Measurements from ENCODE around the gene B4GALT7.

B4GALT7 gene

DNA sequence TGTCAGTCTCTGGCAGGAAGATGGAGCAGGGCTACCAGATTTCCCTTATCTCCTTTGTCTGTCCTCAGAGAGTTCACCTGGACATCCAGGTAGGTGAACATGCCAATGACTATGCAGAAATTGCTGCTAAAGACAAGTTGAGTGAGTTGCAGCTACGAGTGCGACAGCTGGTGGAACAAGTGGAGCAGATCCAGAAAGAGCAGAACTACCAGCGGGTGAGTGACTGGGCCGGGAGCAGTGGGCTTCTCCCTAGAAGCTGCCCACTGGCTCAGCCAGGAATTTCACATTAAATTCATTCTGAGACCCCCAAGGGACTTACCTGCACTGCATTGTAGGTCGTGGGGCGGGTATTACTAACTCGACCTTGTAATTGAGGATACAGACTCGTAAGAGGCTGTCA lies 5.9 kb upstream of the B4GALT7 start:
- DNase-seq (ENCODE audit: extremely low read depth, low read depth) = no peak
- TF ChIP-seq, protein P1, sequence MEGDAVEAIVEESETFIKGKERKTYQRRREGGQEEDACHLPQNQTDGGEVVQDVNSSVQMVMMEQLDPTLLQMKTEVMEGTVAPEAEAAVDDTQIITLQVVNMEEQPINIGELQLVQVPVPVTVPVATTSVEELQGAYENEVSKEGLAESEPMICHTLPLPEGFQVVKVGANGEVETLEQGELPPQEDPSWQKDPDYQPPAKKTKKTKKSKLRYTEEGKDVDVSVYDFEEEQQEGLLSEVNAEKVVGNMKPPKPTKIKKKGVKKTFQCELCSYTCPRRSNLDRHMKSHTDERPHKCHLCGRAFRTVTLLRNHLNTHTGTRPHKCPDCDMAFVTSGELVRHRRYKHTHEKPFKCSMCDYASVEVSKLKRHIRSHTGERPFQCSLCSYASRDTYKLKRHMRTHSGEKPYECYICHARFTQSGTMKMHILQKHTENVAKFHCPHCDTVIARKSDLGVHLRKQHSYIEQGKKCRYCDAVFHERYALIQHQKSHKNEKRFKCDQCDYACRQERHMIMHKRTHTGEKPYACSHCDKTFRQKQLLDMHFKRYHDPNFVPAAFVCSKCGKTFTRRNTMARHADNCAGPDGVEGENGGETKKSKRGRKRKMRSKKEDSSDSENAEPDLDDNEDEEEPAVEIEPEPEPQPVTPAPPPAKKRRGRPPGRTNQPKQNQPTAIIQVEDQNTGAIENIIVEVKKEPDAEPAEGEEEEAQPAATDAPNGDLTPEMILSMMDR (IDR thresholded peaks at IDR 0.05; ENCODE audit: low read depth, low read length) = no peak

DNA sequence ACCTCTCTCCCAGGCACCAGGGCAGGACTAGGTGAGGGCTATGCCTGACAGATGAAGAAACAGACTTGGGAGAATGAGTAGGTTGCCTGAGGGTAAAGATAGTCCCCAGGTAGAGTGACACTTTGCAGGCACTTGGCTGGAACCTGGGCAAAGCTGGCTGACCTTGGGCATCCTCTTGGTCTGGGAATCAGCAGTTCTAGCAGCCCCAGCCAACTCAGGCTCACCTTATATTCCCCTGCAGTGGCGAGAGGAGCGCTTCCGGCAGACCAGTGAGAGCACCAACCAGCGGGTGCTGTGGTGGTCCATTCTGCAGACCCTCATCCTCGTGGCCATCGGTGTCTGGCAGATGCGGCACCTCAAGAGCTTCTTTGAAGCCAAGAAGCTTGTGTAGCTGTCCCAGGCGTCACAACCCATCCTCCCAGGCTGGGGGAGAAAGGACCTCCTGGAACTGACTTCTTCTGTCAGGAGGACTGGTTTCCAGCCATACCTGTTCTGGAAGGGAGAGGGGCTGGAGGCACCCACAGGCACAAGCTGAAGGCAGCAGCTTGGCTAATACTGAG lies 4.8 kb upstream of the B4GALT7 start:
- TF ChIP-seq, protein P1 (IDR thresholded peaks at IDR 0.05; ENCODE audit: low read depth, low read length) = no peak

DNA sequence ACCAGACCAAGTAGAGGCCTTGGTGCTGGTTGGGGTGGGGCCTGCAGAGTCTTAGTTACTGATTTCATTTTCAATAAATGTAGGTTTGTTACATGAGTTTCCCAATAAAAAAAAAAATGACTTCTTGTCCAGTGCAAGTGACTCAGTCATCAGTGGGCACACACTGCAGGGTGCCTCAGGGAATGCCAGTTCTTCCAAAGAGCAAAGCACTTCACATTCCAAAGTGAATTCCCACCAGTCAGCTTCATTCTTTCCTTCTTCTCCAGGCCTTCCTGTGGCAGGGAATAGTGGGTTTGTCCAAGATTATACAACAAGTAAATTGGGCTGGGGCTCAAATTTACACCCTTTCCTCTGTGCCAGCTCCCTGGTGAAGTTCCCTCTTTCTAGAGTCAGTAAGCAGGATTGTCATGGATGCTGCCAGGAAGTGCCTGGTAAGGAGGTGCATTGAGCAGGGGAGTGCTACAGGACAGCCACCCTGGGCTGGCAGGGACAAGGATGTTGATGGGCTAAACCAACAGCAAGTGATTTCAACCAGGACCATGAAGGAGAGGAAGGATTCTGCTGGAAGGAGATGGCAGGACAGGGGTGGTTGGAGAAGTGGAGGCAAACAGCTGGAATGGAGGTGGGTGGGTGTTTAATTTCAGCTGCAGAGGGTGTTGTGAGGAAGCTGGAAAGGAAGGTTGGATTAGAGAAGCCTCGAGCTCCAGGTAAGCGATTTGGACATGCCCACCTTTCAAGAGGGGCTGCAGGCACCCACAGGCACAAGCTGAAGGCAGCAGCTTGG lies 3.7 kb upstream of the B4GALT7 start:
- DNase-seq (ENCODE audit: extremely low read depth, low read depth) = no peak
- TF ChIP-seq, protein P1 (IDR thresholded peaks at IDR 0.05; ENCODE audit: low read depth, low read length) = no peak

More for the DNA sequence above, 4.8 kb upstream of the B4GALT7 start:
- no peak for DNase-seq (ENCODE audit: extremely low read depth, low read depth)

DNA sequence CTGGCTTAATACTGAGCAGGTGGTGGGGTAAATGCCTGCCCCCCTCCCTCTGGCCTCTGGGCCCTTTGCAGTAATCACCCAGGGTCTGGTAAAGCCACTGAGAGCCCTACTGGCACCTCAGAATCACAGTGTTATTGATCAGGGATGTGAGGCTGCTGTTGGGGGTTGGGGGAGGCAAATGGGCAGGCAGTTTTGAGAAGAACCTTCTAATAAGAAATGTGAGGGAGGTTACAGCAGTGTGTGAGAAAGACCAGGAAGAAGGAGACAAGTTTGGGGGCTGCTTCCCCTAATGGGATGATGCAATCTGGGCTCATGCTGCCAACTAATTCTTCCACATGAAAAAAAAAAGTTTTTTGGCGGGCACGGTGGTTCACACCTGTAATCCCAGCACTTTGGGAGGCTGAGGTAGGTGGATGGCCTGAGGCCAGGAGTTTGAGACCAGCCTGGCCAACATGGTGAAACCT lies 3.1 kb upstream of the B4GALT7 start:
- TF ChIP-seq, protein P1 (IDR thresholded peaks at IDR 0.05; ENCODE audit: low read depth, low read length) = no peak
- no peak for DNase-seq (ENCODE audit: extremely low read depth, low read depth)

DNA sequence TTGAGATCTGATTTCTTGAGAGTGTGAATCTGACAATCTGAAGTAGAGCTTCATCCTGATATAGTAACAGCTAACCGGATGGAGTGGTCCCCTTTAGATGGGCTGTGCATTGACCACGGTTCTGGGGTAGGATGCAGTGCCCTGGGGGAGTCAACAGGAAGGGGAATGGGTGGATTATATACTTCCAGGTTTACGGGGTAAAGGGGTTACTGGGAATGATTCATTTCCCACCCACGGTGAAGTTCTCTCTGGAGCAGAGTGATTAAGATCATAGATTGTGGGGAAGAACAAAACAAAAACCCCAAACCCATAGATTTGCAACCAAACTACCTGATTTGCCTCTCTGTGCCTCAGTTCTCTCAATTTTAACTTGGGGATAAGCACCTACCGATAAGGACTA lies 1.5 kb upstream of the B4GALT7 start:
- TF ChIP-seq, protein P1 (IDR thresholded peaks at IDR 0.05; ENCODE audit: low read depth, low read length) = no peak
- DNase-seq (ENCODE audit: extremely low read depth, low read depth) = no peak

DNA sequence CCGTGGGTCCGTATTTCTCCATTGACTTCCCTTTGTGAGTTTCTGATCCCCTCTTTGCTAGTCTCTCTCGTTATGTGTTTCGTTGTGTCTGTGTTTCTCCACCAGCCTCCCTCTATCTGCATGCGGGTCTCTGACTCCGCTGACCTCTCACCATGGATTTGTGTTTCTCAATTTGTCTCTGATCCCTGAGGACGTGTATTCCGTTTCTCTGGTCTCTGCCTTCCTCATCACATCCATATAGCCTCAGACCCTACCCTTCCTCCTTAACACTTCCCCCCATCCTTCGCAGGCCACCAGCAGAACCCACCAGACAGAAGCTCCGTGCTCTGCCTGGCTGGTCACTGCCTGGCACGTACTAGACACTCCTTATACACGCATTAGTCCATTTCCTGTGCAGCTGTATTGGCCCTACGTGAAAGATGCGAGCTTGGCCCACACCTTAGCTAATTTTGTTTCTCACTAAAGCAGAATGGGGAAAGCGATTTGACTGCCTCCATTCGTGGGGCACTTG lies 631 bp downstream of the B4GALT7 start:
- TF ChIP-seq, protein P1 (IDR thresholded peaks at IDR 0.05; ENCODE audit: low read depth, low read length) = no peak

DNA sequence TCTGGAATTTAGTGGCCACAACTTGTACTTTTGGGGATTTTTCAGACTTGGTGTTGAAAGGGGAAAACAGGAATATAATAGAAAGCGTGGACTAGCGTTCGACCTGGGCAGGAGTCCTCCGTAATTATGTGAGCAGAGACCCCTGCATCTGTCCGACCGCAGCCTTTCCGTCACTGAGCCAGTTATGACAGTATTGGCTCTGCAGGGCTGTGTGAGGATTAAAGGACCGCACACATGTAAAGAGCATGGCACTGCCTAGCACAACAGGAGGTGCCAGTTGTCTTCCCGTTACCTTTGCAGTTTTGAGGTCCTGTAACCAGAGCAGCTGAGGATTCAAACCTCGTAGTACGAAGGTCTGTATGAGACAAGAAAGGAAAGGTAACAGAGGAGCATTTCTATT lies 1.2 kb downstream of the B4GALT7 start:
- TF ChIP-seq, protein P1 (IDR thresholded peaks at IDR 0.05; ENCODE audit: low read depth, low read length) = no peak
- DNase-seq (ENCODE audit: extremely low read depth, low read depth) = no peak

More for the DNA sequence above, 631 bp downstream of the B4GALT7 start:
- DNase-seq (ENCODE audit: extremely low read depth, low read depth) = no peak

Measured in AG09319 (cell line).